ENCODE results near the gene TBC1D8.

The TBC1D8 gene

DNA sequence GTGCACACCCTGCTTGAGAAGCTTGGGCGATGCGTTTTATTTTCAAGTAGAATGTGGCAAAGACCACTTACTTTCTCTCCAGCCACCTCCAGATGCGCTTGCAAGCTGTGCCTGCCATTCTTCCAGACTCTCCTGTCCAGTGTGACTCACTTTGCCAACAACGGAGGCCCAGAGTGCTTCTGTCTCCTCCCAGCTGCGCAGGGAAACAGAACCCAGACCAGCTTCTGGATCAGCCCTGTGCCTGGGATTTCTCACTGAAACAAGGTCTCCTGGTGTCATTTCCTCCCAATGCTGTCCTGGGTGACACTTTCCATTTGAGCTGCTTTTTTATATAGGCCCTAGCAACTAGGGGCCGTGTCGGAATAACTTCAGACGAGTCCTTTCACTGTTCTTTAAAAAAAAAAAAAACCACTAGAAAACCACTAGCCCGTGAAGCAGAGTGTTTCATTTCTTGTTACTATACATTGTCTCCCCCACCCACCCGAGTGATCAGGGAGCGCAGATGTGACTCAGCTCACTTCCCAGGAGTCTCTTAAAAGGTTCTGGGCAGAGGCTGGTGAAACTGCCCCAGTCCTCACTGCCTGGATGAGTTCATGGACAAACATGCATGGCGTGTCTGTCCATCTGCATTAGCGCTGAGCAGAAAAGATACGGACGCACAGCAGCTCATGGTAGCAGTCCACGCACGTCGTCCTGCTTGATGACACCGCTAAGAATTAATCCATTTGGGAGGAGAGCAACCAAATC lies 174.4 kb downstream of the TBC1D8 start:
- DNase-seq (ENCODE audit: low spot score): no peak

DNA sequence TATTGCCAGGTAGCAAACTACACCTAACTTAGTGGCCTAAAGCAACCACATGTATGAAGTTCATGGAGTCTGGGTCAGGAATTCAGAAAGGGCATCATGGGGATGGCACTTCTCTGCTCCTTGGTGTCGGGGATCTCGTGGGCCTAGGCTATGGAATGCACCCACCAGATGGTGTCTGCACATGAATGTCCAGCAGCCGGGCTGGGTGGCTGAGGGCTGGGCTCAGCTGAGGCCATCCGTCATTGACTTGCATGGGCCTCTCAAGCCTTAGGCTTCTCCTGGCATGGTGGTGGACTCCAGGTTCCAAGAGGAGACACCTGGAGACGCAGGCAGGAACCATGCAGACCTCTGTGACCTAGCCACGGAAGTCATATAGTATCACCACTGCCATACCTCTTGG lies 175.1 kb downstream of the TBC1D8 start:
- DNase-seq (ENCODE audit: low spot score): no peak

DNA sequence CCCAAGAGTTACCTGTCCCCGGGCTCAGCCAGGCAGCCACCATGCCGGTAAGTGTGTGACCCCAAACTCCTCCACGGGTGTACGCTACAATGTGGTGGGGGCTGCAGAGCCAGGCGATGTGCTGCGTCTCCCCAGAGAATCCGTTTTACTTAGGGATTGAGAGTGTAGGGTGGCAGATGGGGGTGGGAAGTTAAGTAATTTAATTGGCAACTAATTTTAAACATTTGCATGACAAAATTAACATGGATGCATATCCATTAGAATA lies 175.7 kb downstream of the TBC1D8 start:
- DNase-seq (ENCODE audit: low spot score): no peak

DNA sequence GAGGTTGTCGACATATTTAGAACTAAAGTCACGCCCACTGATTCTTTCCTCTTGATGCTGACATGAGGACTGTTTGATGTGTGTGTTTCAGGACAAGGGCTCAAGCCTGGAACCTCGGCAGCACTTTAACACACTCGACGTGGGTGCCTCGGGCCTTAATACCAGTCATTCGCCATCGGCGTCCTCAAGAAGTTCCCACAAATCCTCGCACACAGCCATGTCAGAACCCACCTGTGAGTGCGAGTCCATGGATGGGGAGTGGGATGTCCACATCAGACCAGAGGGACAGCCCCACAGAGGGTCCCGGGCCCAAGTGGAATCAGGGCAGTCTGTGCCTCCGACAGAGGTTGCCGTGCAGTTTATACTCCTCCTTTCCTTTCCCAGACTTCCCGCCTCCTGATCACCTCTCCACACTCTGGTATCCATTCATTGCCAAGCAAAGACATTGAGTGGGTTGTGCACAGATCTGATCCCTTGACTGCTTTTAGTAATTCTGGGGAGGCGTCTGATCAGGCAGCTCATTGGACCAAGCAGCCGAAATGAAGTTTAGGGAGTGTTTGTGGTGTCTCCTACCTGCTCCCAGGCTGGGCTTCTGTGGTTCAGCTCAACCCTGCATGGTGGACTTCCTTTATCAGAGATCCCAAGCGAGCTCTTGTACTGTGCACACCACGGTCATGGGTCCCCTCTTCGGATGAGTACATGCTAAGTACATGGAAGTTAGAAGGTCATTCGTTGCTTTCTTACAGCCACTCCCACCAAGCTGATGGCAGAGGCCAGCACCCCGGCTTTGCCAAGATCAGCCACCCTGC lies 176.3 kb downstream of the TBC1D8 start:
- no peak for DNase-seq (ENCODE audit: low spot score)

DNA sequence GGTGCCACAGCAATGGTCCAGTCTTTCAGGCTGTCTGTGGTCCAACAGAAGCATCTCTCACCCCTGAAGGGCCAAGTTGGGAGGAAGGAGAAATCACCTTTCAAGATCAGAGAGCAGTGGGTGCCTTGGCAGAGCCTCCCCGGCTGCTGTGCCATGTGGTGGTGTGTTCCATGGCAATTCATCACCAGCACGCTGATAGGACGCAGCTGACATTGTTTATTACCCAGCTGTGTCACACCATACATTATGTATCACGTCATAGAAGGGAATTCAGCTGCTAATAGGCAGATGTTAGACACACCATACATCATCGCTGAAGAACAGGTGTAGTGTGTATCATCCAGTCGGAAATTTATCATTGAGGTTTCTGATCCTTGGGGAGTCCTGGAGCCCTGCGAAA lies 178.7 kb downstream of the TBC1D8 start:
- no peak for DNase-seq (ENCODE audit: low spot score)

DNA sequence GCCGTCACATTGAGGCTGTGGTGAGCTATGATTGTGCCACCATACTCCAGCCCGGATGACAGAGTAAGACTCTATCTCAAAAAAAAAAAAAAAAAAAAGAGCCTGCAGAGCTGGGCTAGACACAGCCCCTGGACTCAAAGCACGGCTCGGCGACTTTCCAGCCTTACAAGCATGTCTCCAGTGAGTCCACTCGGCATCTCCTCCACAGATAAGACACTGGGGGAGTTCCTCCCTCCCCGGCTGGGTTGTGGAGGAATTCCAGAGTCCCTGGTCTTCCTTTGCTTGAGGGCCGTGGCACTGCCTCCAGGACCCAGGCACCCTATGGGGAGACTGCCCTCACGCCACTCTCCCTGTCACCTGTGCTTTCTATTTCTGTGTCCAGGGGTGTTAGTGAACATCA lies 180.0 kb downstream of the TBC1D8 start:
- DNase-seq (ENCODE audit: low spot score): no peak

DNA sequence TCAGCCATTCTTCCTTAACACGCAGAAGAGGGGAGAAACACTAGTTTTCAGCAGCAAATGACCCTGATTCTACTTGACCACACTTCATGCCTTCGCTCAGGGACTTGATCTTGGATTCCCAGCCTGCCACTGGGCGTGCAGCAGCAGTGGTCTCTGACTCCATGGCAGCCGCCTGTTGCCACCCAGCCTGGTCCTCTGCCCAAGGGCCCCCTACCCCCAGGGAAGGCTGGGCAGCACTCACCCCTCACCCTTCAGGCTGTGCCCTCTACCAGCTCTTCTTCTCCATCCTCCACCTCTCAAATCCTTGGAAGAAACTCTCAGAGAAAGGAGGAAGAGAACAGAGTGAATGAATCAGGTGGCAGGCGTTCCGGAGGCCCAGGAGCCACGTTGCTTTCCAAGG lies 181.2 kb downstream of the TBC1D8 start:
- no peak for DNase-seq (ENCODE audit: low spot score)

DNA sequence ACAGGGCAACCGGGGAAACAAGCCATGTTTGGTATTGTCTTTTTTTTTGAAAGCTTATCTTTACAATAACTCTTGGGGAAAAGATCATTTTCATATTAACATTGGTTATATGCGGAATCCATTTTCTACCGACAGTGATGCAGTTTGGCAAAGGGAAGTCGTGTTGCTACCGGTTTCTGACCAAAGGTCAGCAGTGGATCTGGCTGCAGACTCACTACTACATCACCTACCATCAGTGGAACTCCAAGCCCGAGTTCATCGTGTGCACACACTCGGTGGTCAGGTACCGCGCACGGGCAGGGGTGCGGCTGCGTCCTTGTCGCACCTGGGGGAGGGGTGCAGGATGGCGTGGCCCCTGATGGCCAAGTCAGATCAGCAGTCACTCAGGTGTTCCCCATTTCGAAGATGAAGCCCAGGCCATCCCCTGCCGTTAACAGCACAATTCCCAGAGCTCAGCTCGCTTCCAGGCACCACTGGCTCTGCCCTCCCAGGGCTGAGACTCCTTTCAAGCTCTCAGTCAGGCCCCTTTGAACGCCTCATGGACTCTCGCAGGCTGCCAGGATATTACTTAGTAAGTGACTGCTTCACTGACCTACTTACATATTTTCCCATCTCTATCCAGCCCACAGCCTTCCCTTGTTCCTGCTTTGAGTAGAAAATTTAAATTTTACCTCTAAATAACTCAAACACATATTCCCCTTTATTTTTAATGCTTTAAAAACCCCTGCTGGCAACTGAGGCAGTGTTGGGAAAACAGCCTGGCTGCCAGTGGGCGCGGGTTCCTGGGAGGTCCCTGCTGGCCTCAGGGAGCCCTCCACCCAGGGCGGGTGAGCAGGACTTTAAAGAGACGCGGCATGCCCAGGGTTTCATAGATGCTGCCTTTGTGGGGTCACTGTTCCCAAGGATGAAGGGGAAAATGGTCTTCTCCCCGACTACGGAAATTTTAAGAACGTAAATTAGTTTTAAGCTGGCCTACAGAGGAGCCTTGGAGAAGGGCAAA lies 182.7 kb downstream of the TBC1D8 start:
- no peak for DNase-seq (ENCODE audit: low spot score)

DNA sequence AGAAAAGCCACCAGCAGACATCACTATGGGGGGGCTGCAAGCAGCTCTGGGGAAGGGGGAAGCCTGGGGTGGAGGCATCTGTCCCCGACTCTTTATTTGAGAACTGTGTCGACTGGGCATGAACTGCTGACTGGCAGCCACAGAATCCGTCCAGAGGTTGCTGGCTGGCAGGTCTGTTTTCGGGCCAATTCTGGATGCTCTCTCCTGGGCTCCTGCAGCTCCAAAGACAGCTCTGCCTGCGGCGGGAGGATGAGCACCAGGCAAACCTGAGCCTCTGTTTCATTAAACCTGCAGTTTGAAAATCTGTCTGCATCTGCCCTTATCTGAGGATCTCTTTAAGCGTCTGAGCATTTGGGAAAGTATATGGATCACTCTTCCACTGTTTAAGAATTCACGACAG lies 183.5 kb downstream of the TBC1D8 start:
- DNase-seq (ENCODE audit: low spot score): no peak

DNA sequence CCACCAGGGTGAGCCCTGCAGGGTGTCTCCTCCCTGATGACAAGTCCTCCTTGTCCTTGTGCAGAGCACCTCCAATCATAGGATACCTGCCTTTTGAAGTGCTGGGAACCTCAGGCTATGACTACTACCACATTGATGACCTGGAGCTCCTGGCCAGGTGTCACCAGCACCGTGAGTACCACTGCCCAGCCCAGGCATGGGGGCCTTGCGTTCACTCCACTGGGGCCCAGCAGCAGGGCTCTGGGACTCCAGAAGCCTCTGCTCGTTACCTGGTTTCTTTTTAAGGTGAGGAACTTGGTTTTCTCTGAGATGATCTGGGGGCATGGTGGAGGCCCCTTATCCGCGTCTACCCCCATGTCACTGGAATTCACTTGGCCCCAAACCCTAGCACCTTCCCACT lies 185.6 kb downstream of the TBC1D8 start:
- DNase-seq (ENCODE audit: low spot score): no peak

DNA sequence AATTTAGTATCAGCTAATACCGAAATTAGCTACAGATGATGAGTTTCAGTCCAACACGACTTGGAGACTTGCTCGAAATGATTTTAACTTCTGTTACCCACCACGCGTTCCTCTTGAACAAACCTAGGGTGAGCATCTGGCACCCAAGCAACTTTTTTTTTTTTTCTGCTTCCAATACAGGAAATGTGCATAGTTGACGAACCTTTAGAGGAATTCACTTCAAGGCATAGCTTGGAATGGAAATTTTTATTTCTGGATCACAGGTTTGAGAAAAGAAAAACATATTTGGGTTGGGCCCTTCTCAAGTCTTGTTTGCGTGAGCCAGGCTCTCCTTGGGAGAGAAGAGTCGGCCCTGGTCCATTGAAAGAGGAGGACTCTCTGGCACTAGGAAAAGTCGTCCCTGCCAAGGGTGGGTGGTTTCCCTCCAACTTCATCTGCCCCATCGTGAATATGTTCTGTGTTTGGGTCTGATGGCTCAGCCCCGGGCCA lies 186.5 kb downstream of the TBC1D8 start:
- no peak for DNase-seq (ENCODE audit: low spot score)

DNA sequence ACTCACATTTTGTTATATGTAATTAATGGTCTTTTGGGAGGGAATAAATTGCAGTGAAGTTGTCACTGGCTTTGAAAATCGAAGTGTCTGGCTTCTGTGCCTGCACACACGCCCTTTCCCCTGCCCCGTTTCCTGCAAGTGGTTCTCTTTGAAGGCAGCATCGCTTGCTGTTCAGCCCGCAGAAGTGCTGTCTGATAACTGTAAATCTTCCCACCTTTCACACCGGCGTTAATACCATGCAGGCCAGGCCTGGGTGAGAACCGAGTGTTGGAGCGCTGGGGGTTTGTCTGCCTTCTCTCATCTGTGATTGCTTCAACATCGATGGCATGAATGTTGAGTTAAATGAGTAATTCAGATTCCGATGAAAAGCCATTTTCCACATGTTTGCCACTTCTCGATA lies 187.0 kb downstream of the TBC1D8 start:
- no peak for DNase-seq (ENCODE audit: low spot score)

DNA sequence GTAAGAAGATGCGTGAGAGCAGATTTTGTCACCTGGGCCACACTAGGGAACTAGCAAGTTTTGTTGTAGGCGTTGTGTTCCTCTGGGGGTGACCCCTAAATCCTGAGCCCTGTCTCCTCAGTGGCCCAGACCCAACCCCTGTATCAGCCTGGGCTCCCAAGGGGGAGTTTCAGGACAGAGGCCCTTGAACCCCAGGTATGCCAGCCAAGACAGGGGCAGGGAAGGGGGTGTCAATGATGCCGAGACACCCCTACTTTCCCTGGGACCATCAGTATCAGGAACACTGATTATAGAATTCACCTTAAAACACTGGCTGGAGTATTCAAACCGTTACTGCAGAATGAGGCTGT lies 188.2 kb downstream of the TBC1D8 start:
- DNase-seq (ENCODE audit: low spot score): no peak

DNA sequence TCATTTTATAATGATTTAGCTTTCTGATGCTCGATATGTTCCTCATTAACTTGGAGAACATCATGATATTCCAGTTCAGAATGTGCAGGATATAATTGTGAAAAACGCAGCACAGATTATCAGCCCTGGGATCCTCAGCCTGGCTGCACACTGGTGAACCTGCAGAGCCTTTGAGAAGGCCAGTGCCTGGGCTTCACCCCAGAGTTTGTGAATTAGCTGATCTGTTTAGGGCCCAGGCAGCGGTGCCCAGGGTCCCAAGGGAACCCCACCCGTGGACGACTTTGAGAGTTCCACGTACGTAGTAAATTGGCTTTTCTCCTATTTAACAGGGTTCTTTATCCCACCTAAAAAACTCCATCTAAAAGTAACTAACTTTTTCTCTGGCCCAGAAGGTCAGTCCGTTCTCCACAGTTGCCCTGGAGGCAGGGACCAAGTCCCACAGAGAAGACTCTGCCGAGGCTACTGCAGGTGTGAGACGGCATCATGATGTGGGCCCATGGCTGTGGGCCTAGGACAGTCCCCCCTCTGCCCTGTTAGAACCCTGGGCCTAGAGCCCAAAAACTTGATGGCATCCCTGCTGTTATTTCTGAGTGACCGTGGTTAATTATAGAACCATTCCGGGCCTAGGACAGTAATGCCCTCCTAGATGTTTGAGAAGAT lies 188.7 kb downstream of the TBC1D8 start:
- DNase-seq (ENCODE audit: low spot score): no peak

DNA sequence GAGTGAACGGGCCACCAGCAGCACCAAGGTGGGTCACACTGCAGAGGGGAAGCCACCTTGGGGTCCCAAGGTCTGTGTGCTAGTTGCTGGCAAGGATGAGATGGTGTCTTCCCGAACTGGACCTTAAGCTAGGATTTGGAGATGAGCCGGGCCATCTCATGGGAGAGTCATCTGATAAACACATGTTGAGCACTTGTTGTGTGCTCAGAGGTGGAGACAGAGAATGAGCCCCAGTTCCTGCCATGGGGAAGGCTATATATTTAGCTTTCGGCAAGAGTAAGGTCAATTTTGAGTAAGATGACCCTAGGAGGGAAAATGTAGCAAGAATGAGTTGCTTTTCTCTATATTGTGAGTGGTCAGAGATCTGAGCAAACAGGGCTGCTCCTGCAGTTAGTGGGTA lies 190.5 kb downstream of the TBC1D8 start:
- no peak for DNase-seq (ENCODE audit: low spot score)

DNA sequence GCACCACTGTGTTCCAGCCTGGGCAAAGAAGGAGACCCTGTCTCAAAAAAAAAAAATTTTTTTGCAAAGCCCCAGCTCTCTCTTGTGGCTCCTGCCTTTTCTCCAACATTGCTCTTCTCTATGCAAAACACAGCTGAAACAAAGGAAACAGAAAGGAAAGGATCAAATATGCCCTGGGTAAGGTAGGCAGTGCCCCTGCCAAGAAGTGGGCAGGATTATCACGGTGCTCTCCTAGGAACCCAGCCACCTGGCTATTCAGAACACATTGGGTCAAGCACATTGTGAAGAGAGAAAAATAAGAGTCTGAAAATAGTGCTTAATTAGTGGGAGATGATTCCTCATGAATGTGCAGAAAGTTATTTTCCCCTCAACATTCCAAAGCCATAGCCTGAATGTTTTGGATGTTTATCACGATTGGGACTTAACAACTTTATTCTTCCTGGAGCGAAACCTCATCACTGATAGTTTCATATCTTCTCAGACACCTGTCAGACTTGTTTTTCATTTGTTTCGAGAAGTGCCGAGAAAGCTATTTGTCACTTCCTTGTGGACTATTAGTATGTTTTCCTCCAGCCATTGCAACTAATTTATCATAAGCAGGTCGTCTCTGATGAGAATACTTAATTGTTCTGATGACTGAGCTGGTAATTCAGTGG lies 191.8 kb downstream of the TBC1D8 start:
- DNase-seq (ENCODE audit: low spot score): peak; percentile 38

DNA sequence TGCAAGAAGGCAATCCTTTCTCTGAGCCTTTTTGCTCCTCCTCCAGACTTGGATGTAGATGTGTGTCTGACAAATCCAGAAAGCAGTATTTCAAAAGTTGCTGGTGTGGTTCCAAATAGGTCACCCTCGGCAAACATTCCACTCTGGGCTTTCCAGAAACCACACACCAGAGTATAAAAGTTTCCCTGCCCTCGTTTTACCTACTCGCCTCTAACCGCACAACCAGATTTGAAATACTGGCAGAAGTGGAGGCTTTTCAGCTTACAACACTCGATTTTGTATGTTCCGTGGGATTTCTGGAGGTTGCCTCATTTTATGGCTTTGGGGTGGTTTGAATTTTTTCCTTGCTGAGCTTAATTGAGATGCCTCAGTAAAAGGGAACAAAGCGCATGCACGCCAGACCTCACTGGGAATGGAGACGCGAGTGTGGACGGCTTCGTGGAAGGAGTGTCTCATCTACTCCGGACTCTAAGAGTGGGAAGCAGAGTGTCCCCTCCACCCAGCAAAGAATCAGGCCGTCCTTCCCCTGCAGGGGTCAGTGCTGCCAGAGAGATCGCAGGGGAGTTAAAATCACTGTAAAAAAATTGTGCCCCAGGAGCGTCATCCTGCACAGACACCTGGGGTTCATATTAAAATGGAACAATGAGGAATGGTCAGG lies 193.1 kb downstream of the TBC1D8 start:
- peak; percentile 85 for DNase-seq (ENCODE audit: low spot score)

Data from AG08396 (cell line).